HFF-Myc (cell line): Measurements from ENCODE around the gene RPL22L1.

Source experiments
- DNase-seq: peaks from one replicate; pipeline ENCODE4 v3.0.0-alpha.2; 2011; ENCODE audit warnings: low read depth; ENCODE audit errors: extremely low read depth
- H3K4me3 ChIP-seq: replicated peaks from 2 replicates; pipeline ENCODE4 v1.5.1; 2011; ENCODE audit warnings: low read depth, mild to moderate bottlenecking, control low read depth, low read length
- CTCF ChIP-seq: IDR thresholded peaks from 2 replicates; pipeline ENCODE4 v1.5.1; 2012; ENCODE audit warnings: mild to moderate bottlenecking, low read depth, low read length, control low read depth; ENCODE audit errors: missing control alignments

RPL22L1 gene

GRCh38 chr3:170844377-170844776 is 25.6 kb downstream of the RPL22L1 start:
- no peak for TF ChIP-seq CTCF
- no peak for DNase-seq
- no peak overlapping the region for H3K4me3 ChIP-seq

- no peak overlapping the region for H3K4me3 ChIP-seq
- peak; percentile 72 for DNase-seq
- TF ChIP-seq CTCF = no peak
Observed at GRCh38 chr3:170840291-170840859, 29.6 kb downstream of the RPL22L1 start.

- no peak for TF ChIP-seq CTCF
- DNase-seq = no peak
- H3K4me3 ChIP-seq = no peak overlapping the region
Observed at GRCh38 chr3:170839518-170840100, 30.4 kb downstream of the RPL22L1 start.

- DNase-seq = no peak
- H3K4me3 ChIP-seq = no peak overlapping the region
- TF ChIP-seq CTCF = no peak
Observed at GRCh38 chr3:170836491-170836890, 33.5 kb downstream of the RPL22L1 start.

- no peak for DNase-seq
- H3K4me3 ChIP-seq = no peak overlapping the region
- TF ChIP-seq CTCF = no peak
Observed at GRCh38 chr3:170835336-170835735, 34.7 kb downstream of the RPL22L1 start.

GRCh38 chr3:170830580-170830979 is 39.4 kb downstream of the RPL22L1 start:
- DNase-seq = no peak
- no peak overlapping the region for H3K4me3 ChIP-seq
- TF ChIP-seq CTCF = no peak
